GM18505 (cell line): ENCODE data around the gene PADI1.

Experiments
- ATAC-seq: cut with Tn5 transposase; IDR thresholded peaks from one replicate; pipeline ENCODE4 v1.9.1; 2021; ENCODE audit not compliant: unreplicated experiment
- POLR2A ChIP-seq: IDR thresholded peaks from 4 replicates; pipeline ENCODE4 v1.6.1; 2011; ENCODE audit warnings: borderline replicate concordance; ENCODE audit not compliant: insufficient read depth, insufficient read length; ENCODE audit errors: extremely low read depth

Gene PADI1

GRCh38 chr1:17280436-17280835, 75.5 kb downstream of the PADI1 start:
- TF ChIP-seq POLR2A, result no peak
- no peak for ATAC-seq

GRCh38 chr1:17280894-17281293, 76.0 kb downstream of the PADI1 start:
- no peak for ATAC-seq
- no peak for TF ChIP-seq POLR2A

GRCh38 chr1:17281775-17282181, 76.8 kb downstream of the PADI1 start:
- TF ChIP-seq POLR2A, result no peak
- ATAC-seq, result no peak

- no peak for ATAC-seq
- no peak for TF ChIP-seq POLR2A
These were observed 77.9 kb downstream of the PADI1 start for GRCh38 chr1:17282836-17283235.

- no peak for TF ChIP-seq POLR2A
- no peak for ATAC-seq
These were observed 81.7 kb downstream of the PADI1 start for GRCh38 chr1:17286646-17287045.

- no peak for ATAC-seq
- no peak for TF ChIP-seq POLR2A
These were observed 82.3 kb downstream of the PADI1 start for GRCh38 chr1:17287130-17287776.

- no peak for ATAC-seq
- TF ChIP-seq POLR2A, result no peak
These were observed 84.8 kb downstream of the PADI1 start for GRCh38 chr1:17289721-17290120.

GRCh38 chr1:17290553-17290952, 85.6 kb downstream of the PADI1 start:
- ATAC-seq, result no peak
- TF ChIP-seq POLR2A, result no peak

- no peak for TF ChIP-seq POLR2A
- no peak for ATAC-seq
These were observed 87.6 kb downstream of the PADI1 start for GRCh38 chr1:17292299-17293160.

- ATAC-seq, result no peak
- TF ChIP-seq POLR2A, result no peak
These were observed 88.9 kb downstream of the PADI1 start for GRCh38 chr1:17293681-17294425.

GRCh38 chr1:17295292-17295691, 90.4 kb downstream of the PADI1 start:
- no peak for TF ChIP-seq POLR2A
- ATAC-seq, result no peak
